GM12874 (cell line): ENCODE data around the gene STRIP2.

Source experiments
- CTCF ChIP-seq: IDR thresholded peaks from 2 replicates; pipeline ENCODE4 v1.5.1; 2011; ENCODE audit warnings: low read depth, mild to moderate bottlenecking, control low read depth, low read length, moderate library complexity; ENCODE audit not compliant: insufficient read depth

Gene STRIP2

DNA sequence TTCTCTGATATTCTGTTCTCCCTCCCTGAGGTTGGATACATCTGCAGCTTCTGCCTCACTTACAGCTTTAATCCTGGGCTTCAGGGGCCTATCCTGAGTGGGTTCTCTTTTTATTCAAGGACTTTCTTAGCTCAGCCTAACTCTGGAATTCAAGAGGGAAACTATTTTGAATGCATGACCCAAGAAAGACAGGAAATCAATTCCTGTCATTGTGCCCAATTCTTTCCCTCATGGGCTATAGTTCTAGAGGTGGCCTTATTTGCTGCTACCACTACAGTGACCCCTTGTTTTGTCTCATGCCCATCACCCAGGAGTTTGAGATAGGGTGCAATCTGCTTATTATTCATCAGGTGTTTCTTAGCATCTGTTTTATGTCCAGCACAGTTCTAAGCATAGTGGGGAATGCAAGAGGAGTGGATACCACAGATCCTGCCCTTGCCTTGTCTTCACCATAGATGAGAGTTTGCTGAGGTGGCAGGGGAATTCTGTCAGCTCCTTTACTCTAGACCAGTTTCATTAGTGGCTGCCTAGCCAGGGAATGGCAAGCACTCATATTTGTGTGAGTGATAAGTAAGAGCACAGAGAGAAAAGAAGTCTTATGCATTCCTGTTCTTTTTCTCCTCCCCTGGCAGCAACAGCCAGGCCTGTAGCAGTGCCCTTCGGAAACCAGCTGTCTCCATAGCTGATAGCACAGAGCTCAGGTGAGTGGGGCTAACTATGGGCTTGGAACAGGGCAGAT lies 19.4 kb downstream of the STRIP2 start:
- TF ChIP-seq CTCF, result no peak

DNA sequence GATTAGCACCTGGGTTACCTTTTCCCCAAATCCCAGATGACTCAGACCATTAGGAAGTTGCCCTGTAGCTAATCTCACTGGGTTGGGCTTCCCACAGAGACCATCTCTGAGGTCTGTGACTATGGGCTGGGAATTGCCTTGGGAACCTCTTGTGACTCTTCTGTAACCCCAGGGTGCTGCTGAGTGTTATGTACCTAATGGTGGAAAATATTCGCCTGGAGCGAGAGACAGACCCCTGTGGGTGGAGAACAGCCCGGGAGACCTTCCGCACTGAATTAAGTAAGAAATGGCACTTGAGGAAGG lies 20.0 kb downstream of the STRIP2 start:
- TF ChIP-seq CTCF, result no peak

GRCh38 chr7:129456421-129456820 lies 22.2 kb downstream of the STRIP2 start:
- TF ChIP-seq CTCF, result no peak

DNA sequence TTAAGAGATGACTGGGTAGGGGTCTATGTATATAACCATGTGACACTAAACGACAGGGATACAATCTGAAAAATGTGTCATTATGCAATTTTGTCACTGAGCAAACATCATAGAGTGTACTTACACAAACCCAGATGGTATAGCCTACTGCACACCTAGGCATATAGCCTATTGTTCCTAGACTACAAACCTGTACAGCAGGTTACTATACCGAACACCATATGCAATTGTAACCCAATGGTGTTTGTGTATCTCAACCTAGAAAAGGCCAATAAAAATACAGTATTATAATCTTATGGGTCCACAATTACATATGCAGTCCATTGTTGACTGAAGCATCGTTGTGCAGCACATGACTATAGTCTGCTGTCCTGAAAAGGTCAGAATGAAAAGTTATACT lies 22.9 kb downstream of the STRIP2 start:
- TF ChIP-seq CTCF, result no peak

- no peak for TF ChIP-seq CTCF
Observed at GRCh38 chr7:129458171-129458570, 23.9 kb downstream of the STRIP2 start.

DNA sequence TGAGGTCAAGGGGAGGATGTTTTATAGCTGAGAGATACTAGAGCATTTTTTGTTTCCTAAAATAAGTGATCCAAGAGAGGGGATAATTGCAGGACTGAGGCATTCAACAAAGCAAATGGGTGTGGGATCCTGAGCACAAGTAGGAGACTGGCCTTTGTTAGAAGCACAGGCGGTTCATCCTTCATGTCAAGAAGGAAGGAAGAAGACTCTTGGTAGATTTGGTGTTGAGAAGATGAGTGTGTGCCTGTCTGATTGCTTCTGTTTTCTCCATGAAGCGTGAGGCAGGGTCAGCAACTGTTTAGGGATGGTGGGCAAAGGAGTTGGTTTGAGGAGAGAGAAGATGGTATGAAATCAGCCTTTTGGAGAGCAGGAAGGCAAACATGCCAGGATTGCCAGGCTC lies 27.6 kb downstream of the STRIP2 start:
- TF ChIP-seq CTCF, result no peak

DNA sequence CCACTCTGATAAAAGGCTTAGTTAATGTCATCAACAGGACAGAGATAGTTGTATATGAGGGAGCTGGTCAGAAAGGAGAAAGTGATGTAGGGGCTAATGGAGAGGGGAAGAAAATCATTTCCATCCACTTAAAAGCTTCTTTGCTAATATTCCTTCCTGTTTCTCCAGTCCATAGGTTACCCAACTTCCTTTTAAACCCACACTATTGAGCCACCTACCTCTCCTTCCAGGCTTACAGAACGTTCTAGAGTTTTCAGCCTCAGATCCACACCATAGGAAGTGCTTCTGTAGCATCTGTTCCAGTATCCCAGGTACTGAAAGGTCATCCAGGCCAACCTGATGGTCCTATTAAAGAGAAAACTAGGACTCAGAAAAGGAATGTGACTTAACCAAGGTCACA lies 28.2 kb downstream of the STRIP2 start:
- no peak for TF ChIP-seq CTCF
